GM21737 (cell line): Measurements from ENCODE around the gene MAGEA9B.
"Not testable (repeated sequence)": the region's sequence is repeated elsewhere in the genome, so short reads cannot be mapped to it uniquely, and the experiment has no call there.

Experiments used
- ATAC-seq: cut with Tn5 transposase; IDR thresholded peaks from one replicate; pipeline ENCODE4 v1.9.1; 2021; ENCODE audit warnings: mild to moderate bottlenecking, moderate library complexity; ENCODE audit not compliant: unreplicated experiment

MAGEA9B gene

GRCh38 chrX:149587359-149587758, at the start of gene MAGEA9B:
TSS of gene MAGEA9B (minus strand) at chrX:149587459. CDS start at chrX:149583179, 4,280 bp downstream.
- not testable (repeated sequence) for ATAC-seq

GRCh38 chrX:149633511-149633910, 46.3 kb upstream of the MAGEA9B start:
- ATAC-seq: no peak

GRCh38 chrX:149631234-149632165, 44.2 kb upstream of the MAGEA9B start, which contains the start of gene TMEM185A:
TSS of gene TMEM185A (minus strand) at chrX:149631792. CDS start at chrX:149631580, 212 bp downstream.
- ATAC-seq: peak; percentile 92

- ATAC-seq: no peak
These were observed 43.5 kb upstream of the MAGEA9B start for GRCh38 chrX:149630681-149631233.

GRCh38 chrX:149629730-149630387, 42.6 kb upstream of the MAGEA9B start:
- ATAC-seq: no peak

- no peak for ATAC-seq
These were observed 41.5 kb upstream of the MAGEA9B start for GRCh38 chrX:149628768-149629167.

- no peak for ATAC-seq
These were observed 41.0 kb upstream of the MAGEA9B start for GRCh38 chrX:149628280-149628679.

- not testable (repeated sequence) for ATAC-seq
These were observed 39.6 kb upstream of the MAGEA9B start for GRCh38 chrX:149626829-149627228.

GRCh38 chrX:149619662-149620061, 32.4 kb upstream of the MAGEA9B start:
- not testable (repeated sequence) for ATAC-seq

- no peak for ATAC-seq
These were observed 31.6 kb upstream of the MAGEA9B start for GRCh38 chrX:149618871-149619270.

GRCh38 chrX:149611623-149612175, 24.4 kb upstream of the MAGEA9B start:
- no peak for ATAC-seq

- ATAC-seq: no peak
These were observed 23.3 kb upstream of the MAGEA9B start for GRCh38 chrX:149610511-149610910.

- ATAC-seq: no peak
These were observed 20.4 kb upstream of the MAGEA9B start for GRCh38 chrX:149607699-149608098.

GRCh38 chrX:149605248-149605885, 18.1 kb upstream of the MAGEA9B start:
- ATAC-seq: not testable (repeated sequence)

GRCh38 chrX:149598603-149599002, 11.3 kb upstream of the MAGEA9B start:
- not testable (repeated sequence) for ATAC-seq

GRCh38 chrX:149595943-149596342, 8.7 kb upstream of the MAGEA9B start:
- ATAC-seq: not testable (repeated sequence)

GRCh38 chrX:149595214-149595613, 8.0 kb upstream of the MAGEA9B start, which contains the start of gene HSFX2:
TSS of gene HSFX2 (minus strand) at chrX:149595314. CDS start at chrX:149594700, 614 bp downstream.
- not testable (repeated sequence) for ATAC-seq

- not testable (repeated sequence) for ATAC-seq
These were observed 3.7 kb upstream of the MAGEA9B start for GRCh38 chrX:149590993-149591392.

GRCh38 chrX:149585631-149586030, 1.6 kb downstream of the MAGEA9B start:
- not testable (repeated sequence) for ATAC-seq

- ATAC-seq: peak; percentile 100
These were observed 13.8 kb downstream of the MAGEA9B start for GRCh38 chrX:149573456-149573855.
